ENCODE data around the gene SPARC.

SPARC gene

GRCh38 chr5:151717416-151717815 lies 30.7 kb upstream of the SPARC start:
- Histone ChIP-seq H3K4me2 (ENCODE audit: low read length) (no peak overlapping the region), H3K4me3 (ENCODE audit: low read depth, low read length) (no peak overlapping the region), H3K79me2 (no peaks in the 10 kb centered on the region), H3K36me3 (ENCODE audit: control insufficient read depth, insufficient read depth, low read length) (no peaks in the 10 kb centered on the region), H3K27me3 (ENCODE audit: control insufficient read depth, insufficient read depth, low read length) (no peaks in the 10 kb centered on the region), H2AFZ (peak overlapping the region; percentile 48), H3K9me3 (ENCODE audit: control insufficient read depth, low read length) (no peaks in the 10 kb centered on the region), H3K4me1 (peaks cover 8% of the 10 kb centered on the region), H3K9ac (no peak overlapping the region), H3K27ac (no peak overlapping the region)
- no peak for TF ChIP-seq CTCF (IDR thresholded peaks at IDR 0.05)

GRCh38 chr5:151709109-151709735 lies 22.5 kb upstream of the SPARC start:
- H3K79me2 ChIP-seq: no peaks in the 10 kb centered on the region
- no peak overlapping the region for H3K27ac ChIP-seq
- H3K27me3 ChIP-seq (ENCODE audit: control insufficient read depth, insufficient read depth, low read length): no peaks in the 10 kb centered on the region
- H3K9me3 ChIP-seq (ENCODE audit: control insufficient read depth, low read length): no peaks in the 10 kb centered on the region
- H3K9ac ChIP-seq: no peak overlapping the region
- H3K4me2 ChIP-seq (ENCODE audit: low read length): no peak overlapping the region
- H3K4me1 ChIP-seq: no peaks in the 10 kb centered on the region
- TF ChIP-seq CTCF (IDR thresholded peaks at IDR 0.05): no peak
- H3K4me3 ChIP-seq (ENCODE audit: low read depth, low read length): no peak overlapping the region
- no peak overlapping the region for H2AFZ ChIP-seq
- H3K36me3 ChIP-seq (ENCODE audit: control insufficient read depth, insufficient read depth, low read length): no peaks in the 10 kb centered on the region

GRCh38 chr5:151708126-151708525 lies 21.4 kb upstream of the SPARC start:
- no peak overlapping the region for H2AFZ ChIP-seq
- peaks cover 7% of the 10 kb centered on the region for H3K4me1 ChIP-seq
- H3K27ac ChIP-seq: no peak overlapping the region
- no peak overlapping the region for H3K4me2 ChIP-seq (ENCODE audit: low read length)
- H3K9me3 ChIP-seq (ENCODE audit: control insufficient read depth, low read length): no peaks in the 10 kb centered on the region
- no peaks in the 10 kb centered on the region for H3K27me3 ChIP-seq (ENCODE audit: control insufficient read depth, insufficient read depth, low read length)
- H3K79me2 ChIP-seq: no peaks in the 10 kb centered on the region
- no peak overlapping the region for H3K4me3 ChIP-seq (ENCODE audit: low read depth, low read length)
- TF ChIP-seq CTCF (IDR thresholded peaks at IDR 0.05): no peak
- H3K36me3 ChIP-seq (ENCODE audit: control insufficient read depth, insufficient read depth, low read length): no peaks in the 10 kb centered on the region
- no peak overlapping the region for H3K9ac ChIP-seq

GRCh38 chr5:151707567-151707966 lies 20.9 kb upstream of the SPARC start:
- Histone ChIP-seq H3K36me3 (ENCODE audit: control insufficient read depth, insufficient read depth, low read length) (no peaks in the 10 kb centered on the region), H2AFZ (no peak overlapping the region), H3K4me3 (ENCODE audit: low read depth, low read length) (no peak overlapping the region), H3K27me3 (ENCODE audit: control insufficient read depth, insufficient read depth, low read length) (no peaks in the 10 kb centered on the region), H3K79me2 (no peaks in the 10 kb centered on the region), H3K9ac (no peak overlapping the region), H3K4me2 (ENCODE audit: low read length) (no peak overlapping the region), H3K27ac (no peak overlapping the region), H3K9me3 (ENCODE audit: control insufficient read depth, low read length) (no peaks in the 10 kb centered on the region), H3K4me1 (peaks cover 10% of the 10 kb centered on the region)
- TF ChIP-seq CTCF (IDR thresholded peaks at IDR 0.05): no peak

GRCh38 chr5:151706906-151707305 lies 20.2 kb upstream of the SPARC start:
- no peak for TF ChIP-seq CTCF (IDR thresholded peaks at IDR 0.05)
- H3K27ac ChIP-seq: no peak overlapping the region
- no peak overlapping the region for H3K4me2 ChIP-seq (ENCODE audit: low read length)

More at GRCh38 chr5:151706906-151707305, 20.2 kb upstream of the SPARC start:
- H3K9ac ChIP-seq: no peak overlapping the region
- H3K27me3 ChIP-seq (ENCODE audit: control insufficient read depth, insufficient read depth, low read length): no peaks in the 10 kb centered on the region
- H3K4me1 ChIP-seq: peaks cover 12% of the 10 kb centered on the region
- H2AFZ ChIP-seq: no peak overlapping the region
- no peak overlapping the region for H3K4me3 ChIP-seq (ENCODE audit: low read depth, low read length)
- no peaks in the 10 kb centered on the region for H3K36me3 ChIP-seq (ENCODE audit: control insufficient read depth, insufficient read depth, low read length)
- H3K79me2 ChIP-seq: no peaks in the 10 kb centered on the region
- no peaks in the 10 kb centered on the region for H3K9me3 ChIP-seq (ENCODE audit: control insufficient read depth, low read length)

Measured in parathyroid adenoma (tissue), 2 donors.